Mammary epithelial cell (primary cell): Measurements from ENCODE around the gene ZCCHC8.

ENCODE experiments used
- EZH2 ChIP-seq: IDR thresholded peaks from 2 replicates; pipeline ENCODE4 v1.6.1; 2012; ENCODE audit warnings: low read length, inconsistent platforms, borderline replicate concordance
- TF ChIP-seq, protein P1 (sequence below), 2 donors: IDR thresholded peaks in 1 of 2; conservative IDR thresholded peaks in 1 of 2; 2 replicates each; pipeline ENCODE4 v1.5.1; 2011 to 2012; ENCODE audit warnings: inconsistent platforms in 2 of 2, low read length in 2 of 2, mild to moderate bottlenecking in 2 of 2, control low read depth in 1 of 2, low read depth in 1 of 2; ENCODE audit not compliant: insufficient read depth in 1 of 2; ENCODE audit errors: extremely low read depth in 1 of 2

DNA sequence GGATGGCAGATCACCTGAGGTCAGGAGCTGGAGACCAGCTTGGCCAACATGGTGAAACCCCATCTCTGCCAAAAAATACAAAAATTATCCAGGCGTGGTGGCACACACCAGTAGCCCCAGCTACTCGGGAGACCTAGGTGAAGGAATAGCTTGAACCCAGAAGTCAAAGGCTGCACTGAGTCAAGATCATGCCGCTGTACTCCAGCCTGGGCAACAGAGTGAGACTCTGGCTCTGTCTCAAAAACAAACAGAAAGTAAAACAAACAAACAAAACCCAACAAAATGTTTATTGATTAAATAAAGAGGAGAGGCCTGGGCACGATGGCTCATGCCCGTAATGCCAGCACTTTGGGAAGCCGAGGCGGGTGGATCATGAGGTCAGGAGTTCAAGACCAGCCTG is 5.5 kb downstream of the ZCCHC8 start:
- TF ChIP-seq, protein P1, sequence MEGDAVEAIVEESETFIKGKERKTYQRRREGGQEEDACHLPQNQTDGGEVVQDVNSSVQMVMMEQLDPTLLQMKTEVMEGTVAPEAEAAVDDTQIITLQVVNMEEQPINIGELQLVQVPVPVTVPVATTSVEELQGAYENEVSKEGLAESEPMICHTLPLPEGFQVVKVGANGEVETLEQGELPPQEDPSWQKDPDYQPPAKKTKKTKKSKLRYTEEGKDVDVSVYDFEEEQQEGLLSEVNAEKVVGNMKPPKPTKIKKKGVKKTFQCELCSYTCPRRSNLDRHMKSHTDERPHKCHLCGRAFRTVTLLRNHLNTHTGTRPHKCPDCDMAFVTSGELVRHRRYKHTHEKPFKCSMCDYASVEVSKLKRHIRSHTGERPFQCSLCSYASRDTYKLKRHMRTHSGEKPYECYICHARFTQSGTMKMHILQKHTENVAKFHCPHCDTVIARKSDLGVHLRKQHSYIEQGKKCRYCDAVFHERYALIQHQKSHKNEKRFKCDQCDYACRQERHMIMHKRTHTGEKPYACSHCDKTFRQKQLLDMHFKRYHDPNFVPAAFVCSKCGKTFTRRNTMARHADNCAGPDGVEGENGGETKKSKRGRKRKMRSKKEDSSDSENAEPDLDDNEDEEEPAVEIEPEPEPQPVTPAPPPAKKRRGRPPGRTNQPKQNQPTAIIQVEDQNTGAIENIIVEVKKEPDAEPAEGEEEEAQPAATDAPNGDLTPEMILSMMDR (conservative IDR thresholded peaks at IDR 0.05 in 1 of 2, IDR thresholded peaks at IDR 0.05 in 1 of 2; ENCODE audit: extremely low read depth in 1 of 2, insufficient read depth in 1 of 2, low read depth in 1 of 2, low read length in 2 of 2): no peak
- TF ChIP-seq EZH2: no peak
